Stimulated activated CD8-positive, alpha-beta memory T cell treated with anti-CD3 and anti-CD28 coated beads, Interleukin-2, amount 100 ng/mL, for 1 hour (primary cell): ENCODE measurements around the gene AZU1.
"Not testable (repeated sequence)": the region's sequence is repeated elsewhere in the genome, so short reads cannot be mapped to it uniquely, and the experiment has no call there.

Source experiments
- DNase-seq, 2 donors: peaks; one replicate each; pipeline ENCODE4 v3.0.0-alpha.2; 2020; ENCODE audit warnings: low read depth in 2 of 2

The AZU1 gene

GRCh38 chr19:873561-874041 lies 46.0 kb downstream of the AZU1 start:
- DNase-seq, result no peak

GRCh38 chr19:875265-875879 lies 47.7 kb downstream of the AZU1 start:
- no peak for DNase-seq

GRCh38 chr19:876089-876488 lies 48.5 kb downstream of the AZU1 start:
- DNase-seq, result no peak

GRCh38 chr19:876780-877314 lies 49.2 kb downstream of the AZU1 start:
- DNase-seq, result no peak

- DNase-seq, result not testable (repeated sequence)
Measured at GRCh38 chr19:877992-878660, 50.5 kb downstream of the AZU1 start.

GRCh38 chr19:878751-879561 lies 51.3 kb downstream of the AZU1 start:
- DNase-seq, result not testable (repeated sequence)

- no peak for DNase-seq
Measured at GRCh38 chr19:879711-880438, 52.2 kb downstream of the AZU1 start.
